Measurements from ENCODE around the gene SLC14A1.

- TF ChIP-seq CTCF (IDR thresholded peaks at IDR 0.05) (no peak), POLR2A (IDR thresholded peaks at IDR 0.05) (no peak)
Observed at GRCh38 chr18:45684341-45685115, 39.5 kb upstream of the SLC14A1 start.

All from testis (tissue), 2 donors.